Activated CD8-positive, alpha-beta memory T cell treated with anti-CD3 and anti-CD28 coated beads, Interleukin-2, amount 10 ng/mL, durations not matched to agents 7 days and 5 days (primary cell): ENCODE data around the gene PTPN11. TPM values are rescaled to one million over a fixed set of nuclear protein-coding genes. Genes with fewer than 3 reads are reported as not detected.

Experiments
- ATAC-seq: fragments of 150-1000 bp; cut with Tn5 transposase; one replicate; pipeline ENCODE4 v1.10.0; 2021; ENCODE audit warnings: moderate library complexity
- CTCF ChIA-PET: fragments of 350-600 bp; sonication (Branson Sonifier 250); formaldehyde crosslinking; loops from one replicate; lab custom pipeline; 2021; ENCODE audit warnings: antibody characterized with exemption; lab: Charles Lee
- DNase-seq: peaks from one replicate; pipeline ENCODE4 v3.0.0-alpha.2; 2020
- H3K27ac Mint-ChIP-seq: one replicate; pipeline ENCODE4 v1.8.0; 2021; ENCODE audit warnings: mild to moderate bottlenecking, mixed read lengths
- H3K27me3 Mint-ChIP-seq: one replicate; pipeline ENCODE4 v1.8.0; 2021; ENCODE audit warnings: mixed read lengths
- H3K36me3 Mint-ChIP-seq: one replicate; pipeline ENCODE4 v1.8.0; 2021; ENCODE audit warnings: mild to moderate bottlenecking, mixed read lengths
- H3K4me1 Mint-ChIP-seq: one replicate; pipeline ENCODE4 v1.8.0; 2021; ENCODE audit warnings: mixed read lengths
- H3K4me3 Mint-ChIP-seq: one replicate; pipeline ENCODE4 v1.8.0; 2021; ENCODE audit warnings: mild to moderate bottlenecking, moderate library complexity, mixed read lengths
- H3K9me3 Mint-ChIP-seq: one replicate; pipeline ENCODE4 v1.8.0; 2022; ENCODE audit warnings: low read depth, mixed read lengths
- total RNA-seq, 2 experiments: library from RNA; stranded (reverse); gene quantifications; one replicate each; pipeline ENCODE4 v1.2.3, GENCODE V29; 2021

The PTPN11 gene
- total RNA-seq, 2 experiments from 2014 or later, result 90.9 to 118 TPM

DNA sequence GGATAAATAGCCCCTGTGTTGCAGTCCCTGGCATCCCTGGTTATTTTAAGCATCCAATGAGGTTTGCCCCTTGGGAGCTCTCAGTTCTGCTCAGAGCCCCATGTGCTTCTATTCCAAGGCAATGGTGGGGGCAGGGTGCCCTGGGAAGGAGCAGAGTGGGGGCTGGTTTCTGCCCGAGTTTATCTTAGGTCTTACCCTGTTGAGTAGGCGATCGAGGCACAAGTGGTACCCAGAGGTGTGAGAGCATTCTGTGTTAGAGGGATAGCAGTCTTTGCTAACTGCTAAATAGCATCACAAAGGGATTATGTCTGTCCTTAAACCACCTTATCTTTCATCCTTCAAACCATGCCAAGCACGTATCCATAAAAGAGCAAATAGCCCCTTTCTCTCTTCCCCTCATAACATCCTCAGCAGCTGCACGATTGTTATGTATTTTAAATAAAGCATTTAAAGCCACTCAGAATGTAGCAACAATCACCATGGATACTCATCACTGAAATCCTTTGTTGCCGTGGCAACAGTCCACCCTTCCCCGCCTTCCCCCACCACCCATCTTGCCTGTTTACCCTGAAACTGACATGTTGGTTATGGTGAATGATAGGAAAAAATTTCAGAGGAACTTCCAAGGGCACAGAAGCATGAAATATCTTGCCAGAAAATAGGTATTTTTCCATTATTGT lies 139.3 kb downstream of the PTPN11 start:
- H3K27ac Mint-ChIP-seq, result no peak overlapping the region
- no peak overlapping the region for H3K4me3 Mint-ChIP-seq
- H3K9me3 Mint-ChIP-seq, result no peaks in the 10 kb centered on the region
- H3K36me3 Mint-ChIP-seq, result no peaks in the 10 kb centered on the region
- CTCF ChIA-PET, result no interaction called here
- ATAC-seq, result no peak
- no peaks in the 10 kb centered on the region for H3K4me1 Mint-ChIP-seq
- H3K27me3 Mint-ChIP-seq, result peaks cover 4% of the 10 kb centered on the region
- DNase-seq, result no peak

Other genes with a start within 250 kb of the PTPN11 start
- gene HECTD4, start 36.5 kb upstream of the PTPN11 start, total RNA-seq, result 10 to 100 TPM; 49.3 to 55.4 TPM
- 1,000 to 10,000 TPM in 1 of 2 experiments, 100 to 1,000 TPM in 1; 778 to 1,078 TPM for gene RPL6, start 9.3 kb upstream of the PTPN11 start, total RNA-seq